CD4-positive, alpha-beta T cell treated with Interleukin-21 for 1 hour (primary cell): ENCODE measurements around the gene KAT7.
A peak's percentile ranks its signal among the peaks of the same experiment; 100 is the strongest.

ENCODE experiments used
- DNase-seq: peaks from one replicate; pipeline ENCODE4 v3.0.0-alpha.2; 2020

KAT7 gene

DNA sequence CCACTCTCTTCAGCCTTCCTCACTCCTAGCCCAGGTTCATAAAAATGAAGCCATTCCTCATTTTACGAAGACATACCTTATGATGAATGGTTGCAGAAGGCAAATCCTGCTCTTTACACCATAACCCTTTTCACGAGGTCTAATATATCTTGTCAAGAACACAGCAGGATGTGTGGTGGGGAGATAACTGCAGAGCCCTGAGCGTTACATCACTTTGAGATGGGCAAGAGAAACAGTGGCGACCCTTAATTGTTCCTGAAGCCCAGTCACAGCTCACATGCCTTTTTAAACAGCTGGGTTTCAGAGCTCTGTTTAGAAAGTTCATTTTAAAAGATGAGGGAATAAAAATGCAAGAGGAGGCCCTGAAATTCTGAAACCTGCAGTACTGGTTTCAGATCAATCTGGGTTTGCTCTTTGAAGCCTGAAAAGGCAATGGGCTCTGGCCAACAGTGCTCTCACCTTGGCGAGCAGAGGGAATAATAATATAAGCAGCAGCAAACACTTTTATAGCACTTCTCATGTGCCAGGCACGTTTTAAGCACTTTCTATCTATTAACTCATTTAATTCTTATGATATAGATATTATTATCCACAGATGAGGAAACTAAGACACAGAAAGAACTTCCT lies 27.4 kb upstream of the KAT7 start:
- no peak for DNase-seq

DNA sequence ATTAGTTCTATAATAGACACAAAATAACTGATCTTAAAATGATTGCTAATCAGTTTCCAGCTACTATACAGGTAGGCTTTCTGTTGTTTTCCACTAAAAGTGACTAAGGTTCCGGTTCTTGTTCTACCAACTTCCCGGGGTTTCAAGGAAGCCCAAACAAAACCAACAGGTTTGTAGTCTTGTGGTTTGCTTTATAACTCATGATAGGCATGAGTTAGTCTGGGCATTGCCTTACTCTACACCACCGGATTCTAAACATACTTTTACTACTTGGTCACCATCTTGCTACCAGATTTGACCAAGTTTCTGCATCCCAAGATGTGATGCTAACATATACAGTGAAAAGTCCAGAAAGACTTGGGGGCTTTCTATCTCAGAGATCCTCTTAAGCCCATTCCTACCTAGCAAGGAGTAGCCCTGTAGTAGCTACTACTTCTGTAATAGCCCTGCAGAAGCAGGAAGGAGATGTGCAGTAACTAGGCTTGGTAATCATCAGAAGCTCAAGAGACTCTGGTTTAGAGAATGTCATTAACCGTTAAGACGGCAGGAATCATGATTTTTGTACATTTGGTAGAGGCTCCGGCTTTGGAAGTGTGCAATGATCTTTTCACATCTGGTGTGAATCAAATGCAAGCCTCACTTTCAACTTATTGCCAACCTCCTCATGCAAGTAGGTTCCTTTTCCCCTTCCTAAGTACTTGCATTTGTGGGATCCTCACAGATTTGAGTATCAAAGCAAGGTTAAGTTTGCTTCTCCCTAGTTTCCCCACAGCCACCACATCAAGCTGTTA lies 26.1 kb upstream of the KAT7 start:
- DNase-seq = no peak

DNA sequence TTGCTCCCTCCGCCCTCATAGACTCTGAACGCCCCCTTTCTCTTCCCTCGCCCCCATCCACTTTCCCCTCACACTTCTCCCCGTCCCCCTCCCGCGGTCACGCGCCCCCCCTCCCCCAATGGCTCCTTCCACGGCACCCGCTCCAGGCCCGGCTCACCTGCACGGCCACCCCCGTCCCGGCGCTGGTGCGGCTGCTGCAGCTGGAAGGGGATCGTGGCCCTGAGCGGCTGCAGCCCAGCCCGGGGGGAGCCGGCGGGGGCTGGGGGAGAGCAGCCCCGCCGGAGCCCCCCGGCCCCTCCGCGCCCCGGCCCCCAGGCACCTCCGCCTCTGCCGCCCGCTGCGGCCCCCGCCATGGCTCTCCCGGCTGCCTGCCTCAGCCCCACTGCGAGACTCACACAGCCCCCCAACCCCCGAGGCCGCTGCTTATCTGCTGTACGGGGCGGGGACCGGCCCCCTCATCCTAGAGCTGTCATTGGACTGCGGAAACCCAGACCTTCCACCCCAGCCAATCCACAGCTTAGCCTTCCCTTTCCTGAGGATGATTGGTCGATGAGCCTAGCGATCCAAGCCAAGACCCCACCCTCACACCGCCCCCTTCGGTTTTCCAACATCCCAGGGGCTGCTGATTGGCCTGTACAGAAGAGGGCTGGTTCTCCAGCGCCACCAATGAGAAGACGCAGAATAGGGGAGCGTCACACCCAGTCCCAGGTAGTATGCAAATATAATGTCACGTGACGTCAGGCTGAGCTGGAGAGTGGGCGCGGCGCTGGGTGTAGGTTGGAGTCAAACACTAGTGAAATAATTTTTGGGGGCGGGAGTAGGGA lies 24.5 kb upstream of the KAT7 start, which contains the start of gene FAM117A:
TSS of gene FAM117A (minus strand) at position 397 of the 824 bp plus-strand sequence. CDS start at position 353, 44 bp downstream.
- DNase-seq = peak; percentile 99

- DNase-seq = no peak
Measured at GRCh38 chr17:49764559-49765180, 23.8 kb upstream of the KAT7 start.

- no peak for DNase-seq
Measured at GRCh38 chr17:49766918-49767530, 21.5 kb upstream of the KAT7 start.

DNA sequence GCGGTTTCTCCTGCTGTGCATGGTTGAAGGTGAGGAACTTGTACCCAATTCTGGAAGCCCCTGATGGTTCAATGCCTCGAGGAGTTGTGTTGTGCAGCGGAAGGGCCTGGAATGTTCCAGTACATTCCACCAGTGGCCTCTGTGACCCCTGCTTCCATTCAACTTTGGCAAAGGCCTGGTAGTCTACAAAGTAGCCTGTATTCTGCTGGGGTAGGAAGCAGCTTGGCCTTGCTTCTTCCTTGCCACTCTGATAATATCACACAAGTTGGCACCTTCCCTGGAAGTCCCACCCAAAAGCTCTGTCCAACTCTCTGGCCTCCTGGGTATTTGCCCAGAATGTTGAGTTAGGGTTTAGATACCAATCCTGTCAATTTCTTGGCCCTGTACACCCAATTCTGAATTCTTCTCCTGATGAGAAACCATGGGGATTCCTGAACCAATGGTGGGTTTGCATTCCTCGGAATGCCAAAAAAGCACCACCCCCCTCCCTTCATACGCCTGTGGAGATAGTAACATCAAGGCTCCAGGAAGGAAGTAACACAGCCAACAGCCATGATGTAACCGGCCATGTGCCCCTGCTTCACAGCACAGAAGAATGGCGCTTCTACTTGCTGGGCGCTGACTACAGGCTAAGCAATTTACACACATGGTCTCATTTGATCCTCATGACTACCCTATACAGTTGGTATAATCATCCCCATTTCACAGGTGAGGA lies 12.8 kb upstream of the KAT7 start:
- DNase-seq = no peak

GRCh38 chr17:49776551-49777300 lies 11.8 kb upstream of the KAT7 start:
- no peak for DNase-seq

- DNase-seq = no peak
Measured at GRCh38 chr17:49777563-49777962, 10.9 kb upstream of the KAT7 start.

- no peak for DNase-seq
Measured at GRCh38 chr17:49779156-49779738, 9.2 kb upstream of the KAT7 start.

DNA sequence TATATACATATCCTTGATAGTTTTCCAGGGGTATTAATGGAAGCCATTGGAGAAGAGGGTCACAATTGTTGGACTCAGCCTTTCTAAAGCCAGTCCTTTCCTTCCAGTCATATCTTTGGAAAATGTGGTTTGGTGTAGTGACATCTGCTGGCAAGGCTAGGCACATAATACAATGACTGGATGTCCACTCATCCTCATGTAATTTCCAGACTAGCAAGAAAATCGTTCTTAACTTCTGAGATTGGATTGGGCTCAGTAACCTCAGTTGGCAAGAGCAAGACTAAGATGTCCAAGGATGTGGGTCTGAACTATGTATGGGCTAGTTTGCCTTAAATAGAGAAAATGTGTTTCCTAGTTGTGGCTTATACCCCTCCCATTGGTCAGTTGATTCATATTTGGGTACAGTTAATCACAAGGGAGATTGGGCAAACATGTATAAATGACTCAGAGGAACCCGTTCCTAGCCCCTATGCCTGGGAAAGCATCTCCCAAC lies 8.7 kb upstream of the KAT7 start:
- peak; percentile 60 for DNase-seq

DNA sequence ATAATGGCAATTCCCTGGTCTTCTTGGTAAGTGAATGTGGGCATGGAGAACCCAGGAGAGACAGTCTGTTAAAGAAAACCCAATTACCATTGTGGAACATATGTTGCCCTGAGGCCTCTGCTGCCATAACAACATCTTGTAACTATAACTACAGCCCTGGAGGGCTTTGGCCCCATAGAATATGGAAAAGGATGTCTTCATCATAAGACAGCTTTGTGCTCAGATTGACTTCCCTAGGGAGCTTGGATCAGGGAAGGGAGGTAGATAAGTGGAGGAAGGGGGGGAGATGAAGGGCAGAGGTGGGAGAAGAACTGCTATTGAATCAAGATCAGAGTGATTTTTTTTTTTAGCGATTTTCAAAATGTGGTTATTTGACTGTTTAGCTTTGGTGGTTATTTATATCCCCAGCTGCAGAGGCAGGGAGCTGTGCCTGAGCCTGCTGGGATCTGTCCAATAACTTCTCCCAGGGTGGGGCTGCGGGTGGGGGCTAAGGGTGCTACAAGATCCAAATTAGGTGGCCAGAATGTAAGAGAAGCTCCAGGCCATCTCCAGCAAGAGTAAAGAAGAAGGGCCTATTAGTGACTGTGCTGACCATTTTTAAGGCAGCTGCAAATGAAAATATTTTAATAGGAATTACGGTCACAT lies 5.3 kb upstream of the KAT7 start:
- DNase-seq = no peak

GRCh38 chr17:49783791-49784190 lies 4.7 kb upstream of the KAT7 start:
- no peak for DNase-seq

- no peak for DNase-seq
Measured at GRCh38 chr17:49784636-49785035, 3.8 kb upstream of the KAT7 start.

GRCh38 chr17:49787884-49788477 lies 500 bp upstream of the KAT7 start:
- no peak for DNase-seq

DNA sequence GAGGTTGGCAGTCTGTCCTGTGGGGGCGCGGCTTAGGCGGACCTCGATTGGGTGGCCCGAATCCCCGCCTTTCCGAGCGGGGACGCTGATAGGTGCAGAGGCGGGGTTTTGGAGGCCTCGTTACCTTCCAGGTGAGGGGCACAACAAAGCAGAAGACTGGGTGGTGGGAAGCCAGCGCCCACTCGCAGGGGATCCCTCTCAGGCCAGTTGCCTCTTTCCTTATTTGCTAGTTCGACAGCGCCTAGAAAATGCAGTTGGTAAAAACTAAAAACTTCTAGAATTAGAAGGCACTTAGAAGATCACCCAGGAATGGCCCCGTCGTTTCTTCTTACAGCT lies 730 bp downstream of the KAT7 start:
- DNase-seq = no peak

DNA sequence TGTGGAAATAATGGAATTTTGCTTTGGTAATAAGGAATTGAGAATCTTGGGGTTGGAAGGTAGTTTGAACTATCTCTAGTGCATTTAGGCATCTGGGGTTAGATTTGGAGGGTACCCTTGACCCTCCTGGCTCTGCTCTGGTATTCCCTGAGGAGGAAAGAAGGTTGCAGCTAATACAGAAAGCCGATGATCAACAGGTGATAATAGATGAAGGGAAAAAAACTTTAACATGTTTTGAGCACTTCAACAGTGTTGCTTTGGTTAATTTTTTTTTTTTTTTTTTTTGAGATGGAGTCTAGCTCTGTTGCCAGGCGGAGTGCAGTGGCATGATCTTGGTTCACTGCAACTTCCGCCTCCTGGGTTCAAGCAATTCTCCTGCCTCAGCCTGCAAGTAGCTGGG lies 4.8 kb downstream of the KAT7 start:
- DNase-seq = no peak

DNA sequence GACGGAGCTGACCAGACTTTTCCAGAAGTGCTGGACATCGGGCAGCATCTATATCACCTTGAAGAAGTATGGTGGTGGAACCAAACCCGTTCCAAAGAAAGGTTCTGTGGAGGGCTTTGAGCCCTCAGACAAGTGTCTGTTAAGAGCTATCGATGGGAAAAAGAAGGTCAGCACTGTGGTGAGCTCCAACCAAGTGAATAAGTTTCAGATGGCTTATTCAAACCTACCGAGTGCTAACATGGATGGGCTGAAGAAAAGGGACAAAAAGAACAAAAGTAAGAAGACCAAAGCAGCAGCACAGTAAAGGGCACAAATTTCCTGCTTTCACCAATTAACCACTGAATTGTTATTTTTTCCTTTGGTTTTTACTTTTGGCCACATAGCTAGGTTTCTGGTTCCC lies 6.9 kb downstream of the KAT7 start:
- no peak for DNase-seq

GRCh38 chr17:49798182-49798581 lies 9.7 kb downstream of the KAT7 start:
- DNase-seq = no peak

DNA sequence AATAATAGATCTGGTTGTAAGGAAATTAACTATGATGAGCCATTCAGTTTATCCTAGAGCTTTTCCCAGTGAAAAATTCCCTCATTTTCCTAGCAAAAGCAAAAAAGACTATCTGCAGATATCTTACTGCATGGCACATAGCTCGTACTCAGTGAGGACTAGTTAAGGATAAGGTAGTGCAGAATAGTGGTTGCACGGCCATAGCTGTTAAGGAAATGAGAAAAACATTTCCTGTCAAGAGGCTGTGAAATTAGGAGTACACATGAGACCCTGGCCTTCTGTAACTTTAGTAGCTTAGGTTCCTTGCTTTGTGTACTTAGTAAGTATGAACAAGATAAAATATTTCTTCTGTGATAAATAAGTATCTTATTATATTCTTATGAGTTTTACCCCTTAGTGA lies 10.3 kb downstream of the KAT7 start:
- no peak for DNase-seq

GRCh38 chr17:49809056-49809455 lies 20.6 kb downstream of the KAT7 start:
- no peak for DNase-seq
